B cell (primary cell): ENCODE measurements around the gene PPP1R13B. TPM values are rescaled to one million over a fixed set of nuclear protein-coding genes. Genes with fewer than 3 reads are reported as not detected.

Source experiments
- ATAC-seq: fragments of 200-7000 bp; cut with Tn5 transposase; one replicate; pipeline ENCODE4 v1.10.0; 2021; ENCODE audit warnings: low read depth, mild to moderate bottlenecking, moderate number of reproducible peaks, moderate library complexity
- CTCF ChIA-PET: fragments of 350-600 bp; sonication (Branson Sonifier 250); formaldehyde crosslinking; loops from one replicate; lab custom pipeline; 2021; ENCODE audit warnings: antibody characterized with exemption, inconsistent platforms; lab: Charles Lee
- POLR2A ChIA-PET: fragments of 350-600 bp; sonication (Branson Sonifier 250); formaldehyde crosslinking; loops from one replicate; lab custom pipeline; 2021; ENCODE audit warnings: antibody characterized with exemption; lab: Charles Lee
- DNase-seq: peaks from one replicate; pipeline ENCODE4 v3.0.0; 2013
- H2AFZ ChIP-seq: 2 replicates; pipeline ENCODE4 v1.6.1; 2012; ENCODE audit warnings: mild to moderate bottlenecking, low read depth, low read length; ENCODE audit not compliant: insufficient read depth, poor library complexity, severe bottlenecking
- H3K27ac ChIP-seq, 2 donors: 1 replicate in 1 of 2; 2 replicates in 1 of 2; pipeline ENCODE4 v1.5.1; 2012 to 2013; ENCODE audit warnings: low read length in 2 of 2, mild to moderate bottlenecking in 2 of 2, moderate library complexity in 1 of 2
- H3K27me3 ChIP-seq, 4 experiments: fragments of 200-600 bp in 1 of 4; sonication (generic) in 1 of 4; replicated peaks in 1 of 4; 1 replicate in 2 of 4; 2 replicates in 2 of 4; pipeline versions ENCODE4 v1.6.1 to v1.7.0; 2013 to 2016; ENCODE audit warnings: low read length in 3 of 4, mild to moderate bottlenecking in 2 of 4, mixed read lengths in 1 of 4, moderate library complexity in 1 of 4; ENCODE audit not compliant: insufficient read depth in 4 of 4, control insufficient read depth in 3 of 4; ENCODE audit errors: control extremely low read depth in 1 of 4
- H3K36me3 ChIP-seq, 2 experiments: replicated peaks in 1 of 2; 1 replicate in 1 of 2; 2 replicates in 1 of 2; pipeline versions ENCODE4 v1.6.1 to v1.7.1; 2013; ENCODE audit warnings: low read length in 1 of 2; ENCODE audit not compliant: insufficient read depth in 2 of 2, control insufficient read depth in 1 of 2; ENCODE audit errors: control extremely low read depth in 1 of 2, extremely low read depth in 1 of 2
- H3K4me1 ChIP-seq, 2 donors: fragments of 200-600 bp in 1 of 2; sonication (generic) in 1 of 2; 1 replicate in 1 of 2; 2 replicates in 1 of 2; pipeline versions ENCODE4 v1.5.1 to v1.6.1; 2013 to 2017; ENCODE audit warnings: low read length in 2 of 2; ENCODE audit not compliant: control insufficient read depth in 2 of 2, insufficient read depth in 2 of 2
- H3K4me2 ChIP-seq: replicated peaks from 2 replicates; pipeline ENCODE3; 2012; ENCODE audit warnings: mild to moderate bottlenecking, low read depth, low read length; ENCODE audit not compliant: poor library complexity, severe bottlenecking
- H3K4me3 ChIP-seq, 5 experiments: fragments of 200-600 bp in 1 of 5; sonication (generic) in 1 of 5; 1 replicate in 3 of 5; 2 replicates in 2 of 5; pipeline versions ENCODE4 v1.5.1 to v1.7.0; 2011 to 2016; ENCODE audit warnings: low read length in 4 of 5, mild to moderate bottlenecking in 4 of 5, low read depth in 2 of 5, control low read depth in 1 of 5, moderate library complexity in 1 of 5; ENCODE audit not compliant: insufficient read depth in 1 of 5; ENCODE audit errors: control extremely low read depth in 1 of 5, extremely low read depth in 1 of 5
- H3K79me2 ChIP-seq: fragments of 200-600 bp; sonication (generic); one replicate; pipeline ENCODE4 v1.6.0; 2016; ENCODE audit warnings: low read length; ENCODE audit not compliant: control insufficient read depth, insufficient read depth
- H3K9ac ChIP-seq: fragments of 200-600 bp; sonication (generic); 2 replicates; pipeline ENCODE4 v1.6.1; 2017; ENCODE audit warnings: mild to moderate bottlenecking, low read length, moderate library complexity
- H3K9me3 ChIP-seq, 3 donors: one replicate each; pipeline versions ENCODE4 v1.6.1 to v1.7.1; 2013; ENCODE audit warnings: low read length in 2 of 3; ENCODE audit not compliant: control insufficient read depth in 2 of 3, insufficient read depth in 1 of 3; ENCODE audit errors: control extremely low read depth in 1 of 3
- H4K20me1 ChIP-seq: 2 replicates; pipeline ENCODE4 v1.6.0; 2012; ENCODE audit warnings: mild to moderate bottlenecking, low read length; ENCODE audit not compliant: insufficient read depth, control insufficient read depth, poor library complexity, severe bottlenecking
- H3K27ac Mint-ChIP-seq: one replicate; pipeline ENCODE4 v1.8.0; 2021; ENCODE audit warnings: mixed read lengths
- H3K27me3 Mint-ChIP-seq: one replicate; pipeline ENCODE4 v1.8.0; 2021; ENCODE audit warnings: mixed read lengths
- H3K4me1 Mint-ChIP-seq: one replicate; pipeline ENCODE4 v1.8.0; 2021; ENCODE audit warnings: mixed read lengths
- H3K4me3 Mint-ChIP-seq: one replicate; pipeline ENCODE4 v1.8.0; 2021; ENCODE audit warnings: mixed read lengths
- H3K9me3 Mint-ChIP-seq: one replicate; pipeline ENCODE4 v1.8.0; 2022; ENCODE audit warnings: mixed read lengths; ENCODE audit not compliant: insufficient read depth
- EZH2 ChIP-seq: IDR thresholded peaks from 2 replicates; pipeline ENCODE4 v1.6.1; 2012; ENCODE audit warnings: borderline replicate concordance, low read depth, mild to moderate bottlenecking, moderate library complexity, low read length; ENCODE audit not compliant: insufficient read depth, poor library complexity, severe bottlenecking
- WGBS: methylation state at CpG from one replicate; pipeline ENCODE4 v1.1.5; 2013; ENCODE audit warnings: missing lambda C conversion rate; ENCODE audit not compliant: insufficient coverage; 5-methylcytosine and 5-hydroxymethylcytosine counted together
- intact Hi-C: fragments of 100-400 bp; cut with micrococcal nuclease; formaldehyde crosslinking; loops from one replicate; pipeline ENCODE4 v1.10.0; 2022
- polyA plus RNA-seq: library from polyadenylated mRNA; depleted of rRNA; stranded (reverse); fragments of >200 nt; gene quantifications from 2 replicates; pipeline ENCODE4 v1.2.3, GENCODE V29; 2012
- total RNA-seq, 2 donors: library from RNA; stranded (reverse); fragments of 120-200 nt in 1 of 2; gene quantifications; 1 replicate in 1 of 2; 2 replicates in 1 of 2; pipeline versions ENCODE4 v1.2.3 to v1.2.4, GENCODE V29; 2013 to 2022
- TF ChIP-seq, protein P1 (sequence below): fragments of 200-600 bp; IDR thresholded peaks from one replicate; pipeline ENCODE4 v1.8.0; 2022; ENCODE audit warnings: antibody characterized with exemption, mild to moderate bottlenecking

Gene PPP1R13B
- total and polyA plus RNA-seq, 2 donors (not counting 1 experiment from before 2014, with no cell fraction given) = 10.1 to 27.7 TPM

DNA sequence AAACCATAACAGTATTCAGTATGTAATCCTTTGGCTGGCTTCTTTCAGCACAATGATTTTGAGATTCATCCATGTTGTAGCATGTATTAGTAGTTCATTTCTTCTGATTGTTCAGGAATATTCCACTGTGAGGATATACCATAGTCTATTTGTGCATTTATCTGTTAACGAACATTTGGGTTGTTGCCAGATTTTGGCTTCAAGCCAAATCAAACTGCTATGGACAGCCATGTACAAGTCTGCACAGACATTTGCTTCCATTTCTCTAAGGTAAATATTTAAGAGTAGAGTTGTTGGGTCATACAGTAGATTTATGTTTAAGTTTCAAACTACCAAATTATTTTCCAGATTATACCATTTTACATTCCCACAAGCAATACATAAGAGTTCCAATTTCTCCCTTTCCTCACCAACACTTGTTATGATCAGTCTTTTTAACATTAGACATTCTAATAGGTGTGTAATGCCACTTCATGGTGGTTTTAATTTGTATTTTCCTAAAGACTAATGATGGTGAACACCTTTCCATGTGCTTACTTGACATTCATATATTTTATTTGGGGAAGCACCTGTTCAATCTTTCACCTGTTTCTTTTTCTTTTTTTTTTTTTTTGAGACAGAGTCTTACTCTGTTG lies 75.2 kb downstream of the PPP1R13B start:
- Mint-ChIP-seq H3K27me3 (no peaks in the 10 kb centered on the region), H3K4me1 (no peaks in the 10 kb centered on the region), H3K4me3 (no peak overlapping the region), H3K27ac (no peak overlapping the region), H3K9me3 (peaks cover 2% of the 10 kb centered on the region)
- no peak overlapping the region for H2AFZ ChIP-seq
- ChIA-PET POLR2A (no interaction called here), CTCF (interaction anchor here (0.5 kb wide), 1 partner anchor 67 kb away, joined by 3 read pairs; no protein-coding TSS in a partner anchor)
- H3K27ac ChIP-seq = no peak overlapping the region
- H3K4me3 ChIP-seq = no peak overlapping the region
- intact Hi-C loops = no loop called here
- no peak overlapping the region for H3K9ac ChIP-seq
- no peak for ATAC-seq
- H3K27me3 ChIP-seq = no peaks in the 10 kb centered on the region
- H4K20me1 ChIP-seq = no peaks in the 10 kb centered on the region
- H3K79me2 ChIP-seq = no peaks in the 10 kb centered on the region
- no peaks in the 10 kb centered on the region for H3K4me1 ChIP-seq
- H3K4me2 ChIP-seq = no peak overlapping the region
- no peak for DNase-seq
- TF ChIP-seq, protein P1, sequence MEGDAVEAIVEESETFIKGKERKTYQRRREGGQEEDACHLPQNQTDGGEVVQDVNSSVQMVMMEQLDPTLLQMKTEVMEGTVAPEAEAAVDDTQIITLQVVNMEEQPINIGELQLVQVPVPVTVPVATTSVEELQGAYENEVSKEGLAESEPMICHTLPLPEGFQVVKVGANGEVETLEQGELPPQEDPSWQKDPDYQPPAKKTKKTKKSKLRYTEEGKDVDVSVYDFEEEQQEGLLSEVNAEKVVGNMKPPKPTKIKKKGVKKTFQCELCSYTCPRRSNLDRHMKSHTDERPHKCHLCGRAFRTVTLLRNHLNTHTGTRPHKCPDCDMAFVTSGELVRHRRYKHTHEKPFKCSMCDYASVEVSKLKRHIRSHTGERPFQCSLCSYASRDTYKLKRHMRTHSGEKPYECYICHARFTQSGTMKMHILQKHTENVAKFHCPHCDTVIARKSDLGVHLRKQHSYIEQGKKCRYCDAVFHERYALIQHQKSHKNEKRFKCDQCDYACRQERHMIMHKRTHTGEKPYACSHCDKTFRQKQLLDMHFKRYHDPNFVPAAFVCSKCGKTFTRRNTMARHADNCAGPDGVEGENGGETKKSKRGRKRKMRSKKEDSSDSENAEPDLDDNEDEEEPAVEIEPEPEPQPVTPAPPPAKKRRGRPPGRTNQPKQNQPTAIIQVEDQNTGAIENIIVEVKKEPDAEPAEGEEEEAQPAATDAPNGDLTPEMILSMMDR = no peak
- WGBS = no CpG with 5 or more reads among the region's 1 CpG
- H3K36me3 ChIP-seq = no peaks in the 10 kb centered on the region
- H3K9me3 ChIP-seq = peaks cover 0 to 7% (median 5%) of the 10 kb centered on the region in 3 donors

DNA sequence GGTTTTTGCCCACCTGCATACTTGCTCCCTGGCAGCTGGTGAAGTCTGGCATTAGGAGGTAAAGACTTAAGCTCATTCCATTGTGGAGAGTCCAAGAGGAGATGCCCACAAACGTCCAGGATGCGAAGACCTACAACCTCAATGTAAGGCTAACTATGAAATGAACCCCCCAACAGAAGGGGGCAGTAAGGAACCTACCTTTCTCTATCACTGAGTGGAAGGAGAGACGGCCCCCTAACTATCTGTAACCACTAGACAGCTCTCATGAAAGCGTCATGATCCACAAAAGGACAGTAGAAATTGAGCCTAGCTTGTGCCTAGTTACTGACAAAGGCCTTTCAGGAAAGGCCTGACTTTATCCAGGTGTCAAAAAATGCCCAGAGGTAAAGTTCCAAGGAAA lies 76.5 kb downstream of the PPP1R13B start:
- Histone ChIP-seq H3K9me3 (peaks cover 0 to 7% (median 5%) of the 10 kb centered on the region in 3 donors), H2AFZ (no peak overlapping the region), H3K27me3 (no peaks in the 10 kb centered on the region), H3K27ac (no peak overlapping the region), H3K4me3 (no peak overlapping the region), H3K79me2 (no peaks in the 10 kb centered on the region), H4K20me1 (no peaks in the 10 kb centered on the region), H3K36me3 (no peaks in the 10 kb centered on the region), H3K9ac (no peak overlapping the region), H3K4me2 (no peak overlapping the region), H3K4me1 (no peaks in the 10 kb centered on the region)
- POLR2A ChIA-PET = no interaction called here
- peaks cover 2% of the 10 kb centered on the region for H3K9me3 Mint-ChIP-seq
- CTCF ChIA-PET = no interaction called here
- ATAC-seq = no peak
- intact Hi-C loops = no loop called here
- TF ChIP-seq, protein P1 = no peak
- TF ChIP-seq EZH2 = no peak
- H3K4me3 Mint-ChIP-seq = no peak overlapping the region
- 67% methylated on average over 2 of the region's 4 CpGs for WGBS
- H3K27me3 Mint-ChIP-seq = no peaks in the 10 kb centered on the region
- H3K4me1 Mint-ChIP-seq = no peaks in the 10 kb centered on the region
- H3K27ac Mint-ChIP-seq = no peak overlapping the region
- DNase-seq = no peak
